IPS-11a (cell line): ENCODE data around the gene NAPG.
"Not testable (repeated sequence)": the region's sequence is repeated elsewhere in the genome, so short reads cannot be mapped to it uniquely, and the experiment has no call there.

ENCODE experiments used
- H3K4me3 ChIP-seq: one replicate; pipeline ENCODE4 v1.5.1; 2013; ENCODE audit warnings: low read depth, low read length, control low read depth

Gene NAPG

GRCh38 chr18:10525697-10526560 is at the start of gene NAPG:
Gene NAPG, plus strand, starts transcription at chr18:10526027. Its CDS starts 76 bp downstream, at chr18:10526103.
- H3K4me3 ChIP-seq = peak within 1 kb of the TSS; percentile 77

- H3K4me3 ChIP-seq = no peak overlapping the region
Measured at GRCh38 chr18:10476338-10476791, 49.5 kb upstream of the NAPG start.

GRCh38 chr18:10477121-10477862 is 48.5 kb upstream of the NAPG start:
- H3K4me3 ChIP-seq = no peak overlapping the region

GRCh38 chr18:10477863-10478260 is 48.0 kb upstream of the NAPG start:
- H3K4me3 ChIP-seq = no peak overlapping the region

- H3K4me3 ChIP-seq = no peak overlapping the region
Measured at GRCh38 chr18:10481831-10482230, 44.0 kb upstream of the NAPG start.

GRCh38 chr18:10482363-10482984 is 43.4 kb upstream of the NAPG start:
- H3K4me3 ChIP-seq = no peak overlapping the region

- H3K4me3 ChIP-seq = no peak overlapping the region
Measured at GRCh38 chr18:10482985-10483949, 42.6 kb upstream of the NAPG start.

- no peak overlapping the region for H3K4me3 ChIP-seq
Measured at GRCh38 chr18:10485475-10485874, 40.4 kb upstream of the NAPG start.

GRCh38 chr18:10486362-10486761 is 39.5 kb upstream of the NAPG start:
- H3K4me3 ChIP-seq = no peak overlapping the region

GRCh38 chr18:10487154-10487553 is 38.7 kb upstream of the NAPG start:
- no peak overlapping the region for H3K4me3 ChIP-seq

GRCh38 chr18:10488017-10488416 is 37.8 kb upstream of the NAPG start:
- H3K4me3 ChIP-seq = no peak overlapping the region

- H3K4me3 ChIP-seq = no peak overlapping the region
Measured at GRCh38 chr18:10490401-10491165, 35.2 kb upstream of the NAPG start.

GRCh38 chr18:10495936-10496335 is 29.9 kb upstream of the NAPG start:
- H3K4me3 ChIP-seq = no peak overlapping the region

GRCh38 chr18:10497206-10497749 is 28.5 kb upstream of the NAPG start:
- H3K4me3 ChIP-seq = no peak overlapping the region

- no peak overlapping the region for H3K4me3 ChIP-seq
Measured at GRCh38 chr18:10499230-10499629, 26.6 kb upstream of the NAPG start.

- no peak overlapping the region for H3K4me3 ChIP-seq
Measured at GRCh38 chr18:10500038-10500437, 25.8 kb upstream of the NAPG start.

GRCh38 chr18:10504723-10505122 is 21.1 kb upstream of the NAPG start:
- H3K4me3 ChIP-seq = no peak overlapping the region

- not testable (repeated sequence) for H3K4me3 ChIP-seq
Measured at GRCh38 chr18:10505892-10506291, 19.9 kb upstream of the NAPG start.

GRCh38 chr18:10508591-10508990 is 17.2 kb upstream of the NAPG start:
- H3K4me3 ChIP-seq = no peak overlapping the region
